ENCODE data around the gene CPEB4. TPM values are rescaled to one million over a fixed set of nuclear protein-coding genes. Genes with fewer than 3 reads are reported as not detected.

Gene CPEB4
- total RNA-seq, 1 experiment from 2014 or later, result 26.6 TPM

DNA sequence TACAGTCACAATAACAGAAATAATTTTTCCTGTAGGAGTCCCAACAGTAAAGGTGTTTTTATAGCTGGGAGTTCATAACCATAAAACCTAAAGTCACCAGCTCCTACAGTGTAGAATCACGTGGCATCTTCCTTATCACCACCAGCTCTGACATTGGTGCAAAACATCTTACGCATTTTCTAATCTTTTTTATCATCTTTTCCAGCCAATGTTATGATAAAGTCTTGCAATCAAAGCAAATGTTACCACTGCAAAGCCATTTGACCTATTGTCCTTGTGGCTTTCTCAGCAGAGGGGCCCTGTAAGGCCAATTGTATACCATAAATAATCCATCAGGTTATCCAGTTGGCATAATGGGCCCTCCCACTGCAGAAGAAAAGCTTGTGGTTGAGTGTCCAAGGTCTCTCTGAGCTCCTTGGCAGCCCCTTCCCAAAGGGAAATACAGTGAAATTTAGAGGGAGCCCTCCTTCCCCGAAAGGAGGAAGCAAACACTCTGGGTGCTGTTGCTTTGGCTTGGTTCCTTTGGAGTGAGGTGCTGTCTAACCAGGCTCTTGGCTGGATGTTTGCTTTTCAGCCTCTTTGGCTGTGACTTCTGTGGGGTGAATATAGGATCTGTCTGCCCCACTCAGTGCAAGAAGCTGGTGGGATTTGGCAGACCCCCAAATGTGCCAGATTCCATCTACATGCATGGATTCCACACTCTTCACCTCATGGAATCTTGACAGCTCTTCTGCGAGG lies 29.3 kb upstream of the CPEB4 start:
- no peak for DNase-seq (ENCODE audit: extremely low read depth, low read depth)

DNA sequence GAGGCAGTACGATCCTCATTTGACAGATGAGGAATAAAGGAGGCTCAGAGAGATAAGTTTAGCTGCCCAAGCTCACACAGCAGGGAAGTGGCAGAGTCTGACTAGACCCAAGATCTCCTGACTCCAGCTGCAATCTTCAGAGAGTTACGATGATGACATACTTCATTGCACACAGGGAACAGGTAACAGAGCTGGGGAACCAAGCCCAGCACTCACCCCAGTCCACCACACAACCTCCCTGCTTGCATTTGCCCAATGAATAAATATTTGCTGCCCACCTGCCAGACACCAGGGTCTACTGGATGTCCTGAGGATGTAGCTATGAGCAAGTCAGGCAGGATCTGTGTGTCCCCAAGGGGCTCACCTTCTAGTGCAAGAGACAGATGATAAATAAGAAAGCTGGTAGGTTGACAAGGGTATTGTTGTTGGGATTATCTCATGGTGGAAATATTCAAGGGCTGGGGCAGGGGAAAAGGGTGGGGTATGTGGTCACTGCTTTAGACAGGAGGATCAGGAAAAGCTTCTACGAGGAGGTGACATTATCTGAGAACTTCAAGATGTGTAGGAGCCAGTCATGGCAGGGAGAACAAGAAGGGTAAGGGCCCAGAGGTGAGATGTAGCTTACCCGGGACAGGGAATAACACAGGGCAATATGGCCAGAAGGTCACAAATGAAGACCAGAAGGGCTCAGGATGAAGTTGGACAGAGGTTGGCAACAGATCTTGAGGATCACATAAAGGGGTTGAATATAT lies 28.6 kb upstream of the CPEB4 start:
- no peak for DNase-seq (ENCODE audit: extremely low read depth, low read depth)

GRCh38 chr5:173862047-173862477 lies 26.1 kb upstream of the CPEB4 start:
- no peak for DNase-seq (ENCODE audit: extremely low read depth, low read depth)

DNA sequence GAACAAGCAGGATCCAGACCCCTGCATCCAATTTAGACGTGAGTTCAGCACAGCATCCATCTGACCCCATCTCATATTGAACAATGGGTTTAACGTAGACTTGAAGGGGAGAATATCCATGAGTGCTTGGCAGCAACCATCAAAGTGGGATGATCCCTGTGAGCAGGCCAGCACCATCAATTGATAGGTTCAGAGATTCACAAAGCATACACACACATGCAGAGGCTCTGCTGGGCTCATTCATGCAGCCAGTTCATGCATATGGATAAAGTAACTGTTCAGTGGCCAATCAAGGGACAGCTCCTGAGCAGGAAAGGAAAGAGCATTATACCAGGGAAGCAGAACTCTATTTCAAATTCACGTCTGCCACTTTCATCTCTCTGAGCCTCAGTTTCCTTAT lies 24.8 kb upstream of the CPEB4 start:
- no peak for DNase-seq (ENCODE audit: extremely low read depth, low read depth)

GRCh38 chr5:173864126-173865050 lies 23.8 kb upstream of the CPEB4 start:
- no peak for DNase-seq (ENCODE audit: extremely low read depth, low read depth)

DNA sequence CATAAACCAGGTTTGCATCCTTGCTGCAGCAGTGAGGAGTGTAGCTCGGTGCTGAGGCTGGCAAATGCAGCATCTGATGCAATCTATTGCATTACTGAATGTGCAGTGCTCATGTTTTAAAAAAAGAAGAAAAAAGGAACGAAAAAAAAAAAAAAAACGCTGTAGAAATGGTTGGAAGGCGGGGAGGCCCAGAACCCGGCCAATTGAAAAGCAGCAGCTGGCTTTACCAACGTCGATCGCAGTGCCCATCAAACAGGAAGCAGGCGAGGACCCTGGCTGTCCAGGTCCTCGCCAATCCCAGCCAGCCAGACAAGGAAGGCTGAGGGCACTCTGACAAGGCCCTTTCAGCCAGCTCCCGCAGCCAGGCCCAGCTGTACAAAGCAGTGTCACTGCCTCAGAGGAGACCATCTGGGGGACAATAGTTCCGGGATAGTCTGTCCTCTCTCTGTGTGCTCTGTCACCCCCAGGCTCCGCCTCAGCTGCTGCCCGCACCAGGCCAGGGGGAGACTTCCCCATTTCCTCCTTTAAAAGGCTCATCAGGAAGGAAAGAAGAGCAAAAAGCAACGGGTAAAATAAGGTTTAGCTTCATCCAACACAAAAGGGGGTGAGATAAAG lies 21.8 kb upstream of the CPEB4 start:
- DNase-seq (ENCODE audit: extremely low read depth, low read depth), result no peak

GRCh38 chr5:173866858-173867679 lies 21.1 kb upstream of the CPEB4 start:
- no peak for DNase-seq (ENCODE audit: extremely low read depth, low read depth)

DNA sequence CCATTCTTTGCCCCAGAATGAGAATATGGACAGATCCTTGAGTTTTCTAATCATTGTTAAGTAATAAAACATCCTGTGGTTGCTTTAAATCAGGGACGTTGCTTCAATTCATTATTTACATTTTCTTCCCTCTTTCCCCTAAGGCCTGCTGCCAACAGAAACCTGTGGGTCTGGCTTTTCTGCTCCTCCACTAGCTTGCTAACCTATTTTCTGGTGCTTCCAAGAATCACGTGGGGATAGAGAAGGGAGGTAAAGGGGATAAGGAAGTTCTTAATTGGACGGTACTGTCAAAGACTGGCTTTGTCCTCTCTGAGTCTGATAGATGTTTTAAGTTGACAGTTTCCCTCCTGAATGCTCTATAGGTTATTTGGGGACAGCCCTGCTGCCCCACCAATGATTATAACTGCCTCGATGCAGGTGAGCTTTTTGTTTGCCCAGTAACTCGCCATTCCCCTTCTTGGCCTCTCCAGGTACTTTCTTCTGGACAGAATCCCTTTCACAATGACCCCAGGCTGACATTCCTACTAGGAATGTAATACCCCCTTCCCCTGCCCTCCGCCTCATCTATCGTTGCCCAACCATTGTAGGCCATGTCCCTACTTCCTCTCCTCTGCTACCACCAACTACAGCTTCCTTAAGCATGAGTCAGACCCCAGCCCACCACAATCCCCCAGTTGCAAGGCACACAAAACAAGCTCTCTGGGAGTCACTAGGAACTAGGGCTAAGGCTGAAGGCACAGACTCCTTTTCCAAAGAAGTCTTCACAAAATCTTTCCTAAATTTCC lies 19.9 kb upstream of the CPEB4 start:
- DNase-seq (ENCODE audit: extremely low read depth, low read depth), result no peak

GRCh38 chr5:173869316-173869715 lies 18.8 kb upstream of the CPEB4 start:
- DNase-seq (ENCODE audit: extremely low read depth, low read depth), result no peak

DNA sequence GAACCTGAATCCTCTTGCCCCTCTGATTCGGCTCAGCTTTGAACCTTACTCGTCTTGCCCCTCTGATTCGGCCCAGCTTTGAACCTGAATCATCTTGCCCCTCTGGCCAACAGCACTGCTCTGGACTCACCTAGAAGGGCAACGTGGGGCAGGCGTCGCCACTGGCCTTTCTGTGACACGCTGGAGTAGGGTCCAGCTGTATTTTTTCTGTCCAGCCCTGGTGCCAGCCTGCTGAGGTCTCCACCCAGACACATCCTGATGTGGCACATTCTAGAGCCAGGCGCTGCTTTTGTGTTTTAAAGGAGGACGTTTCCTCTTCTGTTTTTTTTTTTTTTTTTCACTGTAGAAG lies 15.2 kb upstream of the CPEB4 start:
- DNase-seq (ENCODE audit: extremely low read depth, low read depth), result no peak

GRCh38 chr5:173873306-173873922 lies 14.7 kb upstream of the CPEB4 start:
- DNase-seq (ENCODE audit: extremely low read depth, low read depth), result no peak

DNA sequence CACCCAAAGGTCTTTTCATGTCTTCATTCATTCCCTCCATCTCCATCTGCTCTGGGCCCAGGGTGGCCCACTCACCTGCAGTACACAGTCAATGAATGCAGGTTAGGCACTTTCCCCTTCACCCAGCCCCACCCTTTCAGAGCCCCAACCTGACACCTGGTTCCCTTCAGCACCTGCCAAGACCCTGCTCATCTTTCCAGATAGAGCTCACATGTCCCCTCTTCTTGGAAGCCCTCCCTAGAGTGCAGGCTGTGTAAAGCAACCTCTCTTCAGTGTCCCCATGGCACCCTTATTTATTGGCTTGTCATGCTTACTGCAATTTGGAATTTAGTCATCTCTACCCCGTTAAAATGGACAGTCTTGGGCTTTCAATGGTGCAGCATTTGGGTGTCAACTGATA lies 13.0 kb upstream of the CPEB4 start:
- no peak for DNase-seq (ENCODE audit: extremely low read depth, low read depth)

- DNase-seq (ENCODE audit: extremely low read depth, low read depth), result no peak
Observed at GRCh38 chr5:173878224-173878967, 9.8 kb upstream of the CPEB4 start.

DNA sequence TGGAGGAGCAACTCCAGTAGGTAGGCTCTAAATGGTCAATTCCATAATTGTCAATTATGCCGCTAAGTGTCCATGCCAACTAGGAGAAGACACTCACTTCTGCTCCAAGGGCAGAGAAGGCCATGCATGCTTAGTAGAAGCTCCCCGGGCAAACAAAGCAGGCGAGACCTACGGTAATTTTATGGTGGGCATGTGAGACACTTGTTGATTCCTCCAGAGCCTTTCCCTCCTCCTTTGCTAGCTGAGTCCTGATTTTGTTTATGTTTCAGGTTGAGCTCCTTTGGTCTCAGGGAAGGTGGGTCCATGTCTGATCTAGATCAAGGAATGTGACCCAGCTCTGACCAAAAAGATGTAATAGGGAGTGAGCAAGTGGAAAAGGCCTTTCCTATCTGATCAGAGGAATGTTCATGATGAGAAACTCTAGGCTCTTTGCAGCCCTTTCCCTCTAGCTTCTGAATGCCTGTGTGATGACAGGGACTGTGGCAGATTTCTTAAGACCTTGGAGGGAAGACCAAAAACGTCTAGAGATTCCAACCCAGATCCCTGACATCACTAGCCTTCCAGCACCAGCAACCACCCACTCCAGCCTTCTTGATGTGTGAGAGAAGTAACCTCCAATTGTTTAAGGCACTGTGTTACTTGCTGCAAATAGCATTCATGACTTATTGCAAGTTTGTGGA lies 7.7 kb upstream of the CPEB4 start:
- DNase-seq (ENCODE audit: extremely low read depth, low read depth), result no peak

GRCh38 chr5:173881811-173882575 lies 6.2 kb upstream of the CPEB4 start:
- DNase-seq (ENCODE audit: extremely low read depth, low read depth), result no peak

DNA sequence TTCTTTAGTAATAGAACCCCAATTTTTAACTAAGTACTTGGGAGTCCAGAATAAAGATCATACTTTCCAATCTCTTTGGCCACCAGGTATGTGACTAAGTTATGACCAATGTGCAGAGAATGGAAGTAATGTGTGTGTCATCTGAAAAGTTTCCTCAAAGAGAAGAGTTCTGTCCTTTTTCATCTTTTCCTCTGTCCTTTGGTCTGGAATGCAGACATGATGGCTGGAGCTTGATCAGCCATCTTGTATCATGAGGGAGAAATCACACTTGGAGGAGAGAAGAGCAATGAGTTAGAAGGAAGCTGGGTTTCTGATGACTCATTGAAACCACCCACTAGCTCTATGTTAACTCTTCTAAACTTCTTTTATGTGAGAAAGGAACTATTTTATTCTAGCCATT lies 5.5 kb upstream of the CPEB4 start:
- DNase-seq (ENCODE audit: extremely low read depth, low read depth), result no peak

Measured in NCI-H460 (cell line).